Smooth muscle cell (in vitro differentiated cells): ENCODE measurements around the gene GPD2. TPM values are rescaled to one million over a fixed set of nuclear protein-coding genes. Genes with fewer than 3 reads are reported as not detected.
"Not testable (repeated sequence)": the region's sequence is repeated elsewhere in the genome, so short reads cannot be mapped to it uniquely, and the experiment has no call there.

Experiments used
- DNase-seq: peaks from one replicate; lab custom pipeline; 2025; ENCODE audit not compliant: unreplicated experiment; lab: John Stamatoyannopoulos, UW
- H2AFZ ChIP-seq: fragments of 200-600 bp; sonication (generic); 2 replicates; pipeline ENCODE4 v1.6.0; 2016; ENCODE audit warnings: antibody characterized with exemption, low read depth, mild to moderate bottlenecking
- H3F3A ChIP-seq: fragments of 200-600 bp; sonication (generic); 2 replicates; pipeline ENCODE4 v1.6.0; 2017; ENCODE audit warnings: antibody characterized with exemption, low read depth
- H3K27ac ChIP-seq: fragments of 200-600 bp; sonication (generic); 2 replicates; pipeline ENCODE4 v1.5.1; 2016; ENCODE audit warnings: low read depth, mild to moderate bottlenecking
- H3K27me3 ChIP-seq: fragments of 200-600 bp; sonication (generic); 2 replicates; pipeline ENCODE4 v1.6.1; 2016; ENCODE audit warnings: low read depth, mild to moderate bottlenecking
- H3K36me3 ChIP-seq: fragments of 200-600 bp; sonication (generic); 2 replicates; pipeline ENCODE4 v1.5.1; 2016; ENCODE audit warnings: low read depth
- H3K4me1 ChIP-seq: fragments of 200-600 bp; sonication (generic); 2 replicates; pipeline ENCODE4 v1.5.1; 2016; ENCODE audit warnings: low read depth
- H3K4me2 ChIP-seq: fragments of 200-600 bp; sonication (generic); 2 replicates; pipeline ENCODE4 v1.6.0; 2016; ENCODE audit warnings: mild to moderate bottlenecking
- H3K4me3 ChIP-seq: fragments of 200-600 bp; sonication (generic); 2 replicates; pipeline ENCODE4 v1.5.1; 2016; ENCODE audit warnings: mild to moderate bottlenecking
- H3K79me2 ChIP-seq: fragments of 200-600 bp; sonication (generic); 2 replicates; pipeline ENCODE4 v1.6.0; 2016; ENCODE audit warnings: low read depth, mild to moderate bottlenecking
- H3K9ac ChIP-seq: fragments of 200-600 bp; sonication (generic); 2 replicates; pipeline ENCODE4 v1.6.0; 2016; ENCODE audit warnings: low read depth
- H3K9me3 ChIP-seq: fragments of 200-600 bp; sonication (generic); replicated peaks from 2 replicates; pipeline ENCODE4 v1.5.1; 2016; ENCODE audit warnings: low read depth
- H4K20me1 ChIP-seq: fragments of 200-600 bp; sonication (generic); 2 replicates; pipeline ENCODE4 v1.6.0; 2016; ENCODE audit warnings: low read depth
- WGBS: methylation state at CpG from one replicate; pipeline ENCODE4 v1.1.7; 2016; ENCODE audit warnings: low lambda C conversion rate; 5-methylcytosine and 5-hydroxymethylcytosine counted together
- polyA plus RNA-seq: library from polyadenylated mRNA; unstranded; fragments of >200 nt; fragmentation: Nextera tagmentation; extraction: Ambion mirVana; gene quantifications from 2 replicates; pipeline ENCODE4 v1.2.1, GENCODE V29; 2016
- total RNA-seq: library from RNA; depleted of rRNA; stranded (reverse); fragments of >200 nt; gene quantifications from 2 replicates; pipeline ENCODE4 v1.2.3, GENCODE V29; 2014
- TF ChIP-seq, protein P1 (sequence below): fragments of 200-600 bp; sonication (generic); IDR thresholded peaks from 2 replicates; pipeline ENCODE4 v1.5.1; 2017; ENCODE audit warnings: borderline replicate concordance, mild to moderate bottlenecking, antibody characterized with exemption; ENCODE audit not compliant: insufficient read depth, poor library complexity, severe bottlenecking

GPD2 gene
- total and polyA plus RNA-seq, 2 experiments from 2014 or later = 5.6 to 25.8 TPM

DNA sequence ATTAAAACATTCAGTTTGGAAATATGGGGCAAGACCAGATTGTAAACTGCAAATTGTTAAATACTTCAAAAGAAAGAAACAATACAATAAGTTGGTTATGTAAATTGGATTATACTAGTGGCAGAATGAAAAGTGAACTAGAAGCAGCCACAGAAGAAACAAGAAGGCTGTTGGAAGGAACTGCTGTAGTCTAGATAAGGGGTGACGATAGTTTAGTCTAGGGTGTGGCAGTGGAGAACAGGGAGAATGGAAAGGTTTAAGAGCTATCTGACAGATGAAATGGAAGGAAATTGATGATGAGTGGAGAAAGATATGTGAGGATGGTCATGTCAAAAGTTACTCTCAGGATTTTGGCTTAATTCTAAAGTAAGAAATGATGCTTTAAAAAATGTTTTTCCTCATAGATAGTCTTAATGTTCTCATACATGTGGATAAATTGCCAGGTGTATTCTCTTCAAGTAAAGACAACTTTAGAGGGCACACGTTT lies 179.7 kb downstream of the GPD2 start:
- no peaks in the 10 kb centered on the region for H3F3A ChIP-seq
- H3K4me2 ChIP-seq = no peak overlapping the region
- H3K4me1 ChIP-seq = no peaks in the 10 kb centered on the region
- H3K27ac ChIP-seq = no peak overlapping the region
- H3K4me3 ChIP-seq = no peak overlapping the region
- no peaks in the 10 kb centered on the region for H3K27me3 ChIP-seq
- TF ChIP-seq, protein P1, sequence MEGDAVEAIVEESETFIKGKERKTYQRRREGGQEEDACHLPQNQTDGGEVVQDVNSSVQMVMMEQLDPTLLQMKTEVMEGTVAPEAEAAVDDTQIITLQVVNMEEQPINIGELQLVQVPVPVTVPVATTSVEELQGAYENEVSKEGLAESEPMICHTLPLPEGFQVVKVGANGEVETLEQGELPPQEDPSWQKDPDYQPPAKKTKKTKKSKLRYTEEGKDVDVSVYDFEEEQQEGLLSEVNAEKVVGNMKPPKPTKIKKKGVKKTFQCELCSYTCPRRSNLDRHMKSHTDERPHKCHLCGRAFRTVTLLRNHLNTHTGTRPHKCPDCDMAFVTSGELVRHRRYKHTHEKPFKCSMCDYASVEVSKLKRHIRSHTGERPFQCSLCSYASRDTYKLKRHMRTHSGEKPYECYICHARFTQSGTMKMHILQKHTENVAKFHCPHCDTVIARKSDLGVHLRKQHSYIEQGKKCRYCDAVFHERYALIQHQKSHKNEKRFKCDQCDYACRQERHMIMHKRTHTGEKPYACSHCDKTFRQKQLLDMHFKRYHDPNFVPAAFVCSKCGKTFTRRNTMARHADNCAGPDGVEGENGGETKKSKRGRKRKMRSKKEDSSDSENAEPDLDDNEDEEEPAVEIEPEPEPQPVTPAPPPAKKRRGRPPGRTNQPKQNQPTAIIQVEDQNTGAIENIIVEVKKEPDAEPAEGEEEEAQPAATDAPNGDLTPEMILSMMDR = no peak
- H3K9me3 ChIP-seq = no peaks in the 10 kb centered on the region
- no peaks in the 10 kb centered on the region for H4K20me1 ChIP-seq
- WGBS = 62% methylated on average over 2 of the region's 2 CpGs
- H3K9ac ChIP-seq = no peak overlapping the region
- H3K36me3 ChIP-seq = no peaks in the 10 kb centered on the region
- DNase-seq = no peak
- no peaks in the 10 kb centered on the region for H3K79me2 ChIP-seq
- no peak overlapping the region for H2AFZ ChIP-seq

DNA sequence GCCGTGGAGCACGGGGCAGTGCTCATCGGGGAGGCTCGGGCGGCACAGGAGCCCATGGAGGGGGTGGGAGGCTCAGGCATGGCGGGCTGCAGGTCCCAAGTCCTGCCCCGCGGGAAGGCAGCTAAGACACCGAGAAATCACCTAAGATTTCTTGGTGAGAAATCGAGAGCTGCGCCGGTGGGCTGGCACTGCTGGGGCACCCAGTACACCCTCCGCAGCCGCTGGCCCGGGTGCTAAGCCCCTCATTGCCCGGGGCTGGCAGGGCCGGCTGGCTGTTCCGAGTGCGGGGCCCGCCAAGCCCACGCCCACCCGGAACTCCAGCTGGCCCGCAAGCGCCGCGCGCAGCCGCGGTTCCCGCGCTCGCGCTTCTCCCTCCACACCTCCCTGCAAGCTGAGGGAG lies 181.9 kb downstream of the GPD2 start:
- not testable (repeated sequence) for H3K4me3 ChIP-seq, H3K79me2 ChIP-seq, H3K4me1 ChIP-seq, H2AFZ ChIP-seq, H3K4me2 ChIP-seq, H3K36me3 ChIP-seq, DNase-seq, H3K27ac ChIP-seq, H3F3A ChIP-seq, H3K9ac ChIP-seq, H3K27me3 ChIP-seq, H4K20me1 ChIP-seq, H3K9me3 ChIP-seq
- 95% methylated on average over 31 of the region's 33 CpGs for WGBS

DNA sequence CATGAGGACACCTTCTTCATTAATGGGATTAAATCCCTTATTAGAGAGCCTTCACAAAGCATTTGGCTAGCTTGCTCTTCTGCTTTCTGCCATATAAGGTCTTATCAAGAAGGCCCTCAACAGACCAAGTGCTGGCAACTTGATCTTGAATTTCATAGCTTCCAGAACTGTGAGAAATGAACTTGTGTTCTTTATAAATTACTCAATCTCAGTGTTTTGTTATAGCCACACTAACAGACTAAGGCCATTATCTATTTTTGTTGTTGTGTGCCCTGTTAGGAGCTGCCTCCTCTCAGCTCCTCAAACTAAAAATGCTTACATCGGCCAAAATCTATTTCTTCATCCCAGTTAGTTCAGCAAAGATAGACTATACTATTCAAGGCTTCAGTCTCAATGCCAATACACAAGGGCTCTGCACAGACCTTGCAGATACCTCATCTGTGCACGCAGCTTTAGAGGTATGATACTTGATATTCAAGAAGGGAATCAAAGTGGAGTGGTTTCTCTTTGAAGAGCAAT lies 182.9 kb downstream of the GPD2 start:
- WGBS = 88% methylated on average over 2 of the region's 2 CpGs

DNA sequence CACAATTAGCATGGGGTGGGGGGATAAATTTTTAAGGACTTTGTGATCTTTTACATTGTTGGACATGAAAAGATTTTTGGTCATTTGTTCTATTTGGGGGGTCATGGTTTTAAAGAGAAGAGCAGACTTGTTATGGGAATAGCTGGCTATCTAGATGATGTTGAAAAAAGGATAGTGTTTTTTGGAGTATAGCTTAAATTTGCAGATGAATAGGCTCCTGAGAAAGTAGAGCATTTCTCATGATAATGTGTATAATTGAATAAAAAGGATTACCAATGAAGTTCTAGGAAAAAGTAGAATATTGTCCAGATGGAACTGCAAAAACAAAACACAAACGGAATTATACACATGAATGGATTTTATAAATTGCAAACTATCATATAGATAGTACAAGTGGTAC lies 186.3 kb downstream of the GPD2 start:
- Histone ChIP-seq H3K4me2 (no peak overlapping the region), H2AFZ (no peak overlapping the region), H3K27me3 (no peaks in the 10 kb centered on the region), H3K9me3 (no peaks in the 10 kb centered on the region), H3K9ac (no peak overlapping the region), H3K36me3 (no peaks in the 10 kb centered on the region), H3F3A (no peaks in the 10 kb centered on the region), H3K4me1 (no peaks in the 10 kb centered on the region), H3K4me3 (no peak overlapping the region), H3K27ac (no peak overlapping the region), H3K79me2 (no peaks in the 10 kb centered on the region), H4K20me1 (no peaks in the 10 kb centered on the region)
- no peak for DNase-seq
- TF ChIP-seq, protein P1 = no peak
- 85% methylated on average over 1 of the region's 1 CpG for WGBS

More for the DNA sequence above, 182.9 kb downstream of the GPD2 start:
- H3K36me3 ChIP-seq = no peaks in the 10 kb centered on the region
- no peaks in the 10 kb centered on the region for H3K4me1 ChIP-seq
- H3F3A ChIP-seq = no peaks in the 10 kb centered on the region
- no peak overlapping the region for H3K9ac ChIP-seq
- no peaks in the 10 kb centered on the region for H3K79me2 ChIP-seq
- no peak overlapping the region for H3K4me3 ChIP-seq
- no peak overlapping the region for H2AFZ ChIP-seq
- H3K4me2 ChIP-seq = no peak overlapping the region
- TF ChIP-seq, protein P1 = no peak
- H3K9me3 ChIP-seq = no peaks in the 10 kb centered on the region
- no peaks in the 10 kb centered on the region for H4K20me1 ChIP-seq
- no peak for DNase-seq
- H3K27me3 ChIP-seq = no peaks in the 10 kb centered on the region
- no peak overlapping the region for H3K27ac ChIP-seq
